ENCODE data around the gene AK8. TPM values are rescaled to one million over a fixed set of nuclear protein-coding genes. Genes with fewer than 3 reads are reported as not detected.

AK8 gene
- total RNA-seq, 1 donor from 2014 or later, result 0.22 TPM

- no peak for TF ChIP-seq CTCF (IDR thresholded peaks at IDR 0.05)
- Mint-ChIP-seq H3K27me3 (ENCODE audit: low read depth) (no peaks in the 10 kb centered on the region), H3K4me1 (ENCODE audit: low read depth) (peaks cover 4% of the 10 kb centered on the region)
Measured at GRCh38 chr9:132896264-132896663, 18.2 kb upstream of the AK8 start.

GRCh38 chr9:132894862-132895835, 17.1 kb upstream of the AK8 start:
- peaks cover 4% of the 10 kb centered on the region for H3K4me1 Mint-ChIP-seq (ENCODE audit: low read depth)
- no peak overlapping the region for H3K27ac Mint-ChIP-seq (ENCODE audit: unreplicated experiment)
- H3K36me3 Mint-ChIP-seq (ENCODE audit: low read depth), result peaks cover 38% of the 10 kb centered on the region
- TF ChIP-seq CTCF (IDR thresholded peaks at IDR 0.05), result no peak
- no peak overlapping the region for H3K4me3 Mint-ChIP-seq (ENCODE audit: unreplicated experiment)
- H3K27me3 Mint-ChIP-seq (ENCODE audit: low read depth), result no peaks in the 10 kb centered on the region
- no peak for DNase-seq (ENCODE audit: low spot score)
- H3K9me3 Mint-ChIP-seq (ENCODE audit: low read depth), result no peaks in the 10 kb centered on the region

More at GRCh38 chr9:132896264-132896663, 18.2 kb upstream of the AK8 start:
- Mint-ChIP-seq H3K36me3 (ENCODE audit: low read depth) (peaks cover 44% of the 10 kb centered on the region), H3K9me3 (ENCODE audit: low read depth) (no peaks in the 10 kb centered on the region), H3K27ac (ENCODE audit: unreplicated experiment) (no peak overlapping the region), H3K4me3 (ENCODE audit: unreplicated experiment) (no peak overlapping the region)
- DNase-seq (ENCODE audit: low spot score), result no peak

- no peak for DNase-seq (ENCODE audit: low spot score)
- TF ChIP-seq CTCF (IDR thresholded peaks at IDR 0.05), result no peak
- H3K4me3 Mint-ChIP-seq (ENCODE audit: unreplicated experiment), result no peak overlapping the region
- H3K27me3 Mint-ChIP-seq (ENCODE audit: low read depth), result no peaks in the 10 kb centered on the region
- no peaks in the 10 kb centered on the region for H3K9me3 Mint-ChIP-seq (ENCODE audit: low read depth)
- no peak overlapping the region for H3K27ac Mint-ChIP-seq (ENCODE audit: unreplicated experiment)
- peaks cover 4% of the 10 kb centered on the region for H3K4me1 Mint-ChIP-seq (ENCODE audit: low read depth)
- H3K36me3 Mint-ChIP-seq (ENCODE audit: low read depth), result peaks cover 38% of the 10 kb centered on the region
Measured at GRCh38 chr9:132894346-132894745, 16.3 kb upstream of the AK8 start.

GRCh38 chr9:132892400-132892799, 14.3 kb upstream of the AK8 start:
- DNase-seq (ENCODE audit: low spot score), result no peak
- Mint-ChIP-seq H3K9me3 (ENCODE audit: low read depth) (no peaks in the 10 kb centered on the region), H3K27ac (ENCODE audit: unreplicated experiment) (no peak overlapping the region), H3K4me3 (ENCODE audit: unreplicated experiment) (no peak overlapping the region), H3K36me3 (ENCODE audit: low read depth) (peaks cover 30% of the 10 kb centered on the region), H3K27me3 (ENCODE audit: low read depth) (no peaks in the 10 kb centered on the region), H3K4me1 (ENCODE audit: low read depth) (peaks cover 4% of the 10 kb centered on the region)
- no peak for TF ChIP-seq CTCF (IDR thresholded peaks at IDR 0.05)

- H3K27me3 Mint-ChIP-seq (ENCODE audit: low read depth), result no peaks in the 10 kb centered on the region
- H3K9me3 Mint-ChIP-seq (ENCODE audit: low read depth), result no peaks in the 10 kb centered on the region
- no peak overlapping the region for H3K4me3 Mint-ChIP-seq (ENCODE audit: unreplicated experiment)
- TF ChIP-seq CTCF (IDR thresholded peaks at IDR 0.05), result no peak
- no peaks in the 10 kb centered on the region for H3K4me1 Mint-ChIP-seq (ENCODE audit: low read depth)
- peaks cover 7% of the 10 kb centered on the region for H3K36me3 Mint-ChIP-seq (ENCODE audit: low read depth)
- no peak overlapping the region for H3K27ac Mint-ChIP-seq (ENCODE audit: unreplicated experiment)
- DNase-seq (ENCODE audit: low spot score), result no peak
Measured at GRCh38 chr9:132888151-132888550, 10.1 kb upstream of the AK8 start.

All from chondrocyte (in vitro differentiated cells).